H1 (cell line): ENCODE data around the gene PRLH. TPM values are rescaled to one million over a fixed set of nuclear protein-coding genes. Genes with fewer than 3 reads are reported as not detected.
A peak's percentile ranks its signal among the peaks of the same experiment; 100 is the strongest.

Experiments
- CTCF ChIA-PET: fragments of 300-600 bp; sonication (Branson Sonifier 250); formaldehyde crosslinking; loops from one replicate; lab custom pipeline; 2021; ENCODE audit not compliant: partially characterized antibody; lab: Charles Lee
- POLR2A ChIA-PET: fragments of 300-600 bp; sonication (Branson Sonifier 250); formaldehyde crosslinking; loops from one replicate; lab custom pipeline; 2021; ENCODE audit warnings: inconsistent platforms; ENCODE audit not compliant: partially characterized antibody; lab: Charles Lee
- DNase-seq, 2 experiments: peaks; one replicate each; pipeline versions ENCODE4 v3.0.0 to v3.0.0-alpha.2; 2010 to 2022; ENCODE audit warnings: low spot score in 2 of 2, low read depth in 1 of 2, mixed read lengths in 1 of 2
- FAIRE-seq: peaks from 2 replicates; lab custom pipeline; 2011; peaks lifted over from hg19 to GRCh38; lab: Jason Lieb, UNC
- H2AFZ ChIP-seq: 2 replicates; pipeline ENCODE4 v1.8.1; 2012; ENCODE audit warnings: low read length, inconsistent platforms
- H2AK5ac ChIP-seq: 2 replicates; pipeline ENCODE4 v1.6.1; 2013; ENCODE audit warnings: low read depth, low read length
- H2BK120ac ChIP-seq: replicated peaks from 2 replicates; pipeline ENCODE3; 2013; ENCODE audit warnings: low read depth, low read length, inconsistent platforms
- H2BK12ac ChIP-seq: 2 replicates; pipeline ENCODE4 v1.6.1; 2013; ENCODE audit warnings: low read depth, low read length
- H2BK15ac ChIP-seq: 2 replicates; pipeline ENCODE4 v1.6.1; 2013; ENCODE audit warnings: low read length
- H2BK20ac ChIP-seq: 2 replicates; pipeline ENCODE4 v1.6.1; 2013; ENCODE audit warnings: low read length
- H2BK5ac ChIP-seq: 2 replicates; pipeline ENCODE4 v1.6.1; 2013; ENCODE audit warnings: low read depth, low read length
- H3K14ac ChIP-seq: 2 replicates; pipeline ENCODE4 v1.6.1; 2013; ENCODE audit warnings: inconsistent platforms; ENCODE audit not compliant: insufficient read length
- H3K18ac ChIP-seq: 2 replicates; pipeline ENCODE4 v1.6.1; 2013; ENCODE audit warnings: low read length; ENCODE audit errors: extremely low read depth
- H3K23ac ChIP-seq: 2 replicates; pipeline ENCODE4 v1.6.1; 2013; ENCODE audit warnings: inconsistent platforms; ENCODE audit not compliant: insufficient read length
- H3K23me2 ChIP-seq: 2 replicates; pipeline ENCODE4 v1.6.1; 2013; ENCODE audit warnings: low read depth, low read length
- H3K27ac ChIP-seq: 2 replicates; pipeline ENCODE4 v1.6.1; 2011; ENCODE audit warnings: low read depth, low read length, inconsistent platforms
- H3K27me3 ChIP-seq, 4 experiments: replicated peaks in 1 of 4; 1 replicate in 1 of 4; 2 replicates in 3 of 4; pipeline versions ENCODE4 v1.6.1 to v1.8.1; 2011 to 2013; ENCODE audit warnings: low read length in 3 of 4, mild to moderate bottlenecking in 3 of 4, inconsistent platforms in 2 of 4, mixed read lengths in 2 of 4, moderate library complexity in 1 of 4; ENCODE audit not compliant: control insufficient read depth in 3 of 4, insufficient read depth in 3 of 4; ENCODE audit errors: extremely low read depth in 1 of 4
- H3K36me3 ChIP-seq, 4 experiments: 2 replicates each; pipeline versions ENCODE4 v1.6.1 to v1.8.1; 2011 to 2013; ENCODE audit warnings: mild to moderate bottlenecking in 4 of 4, low read length in 3 of 4, moderate library complexity in 2 of 4, control low read depth in 1 of 4, inconsistent platforms in 1 of 4; ENCODE audit not compliant: insufficient read depth in 4 of 4, control insufficient read depth in 2 of 4
- H3K4ac ChIP-seq: replicated peaks from 2 replicates; pipeline ENCODE3; 2013; ENCODE audit warnings: low read length, low read depth, mixed read lengths, inconsistent platforms; ENCODE audit not compliant: insufficient read length
- H3K4me1 ChIP-seq, 4 experiments: replicated peaks in 1 of 4; 1 replicate in 1 of 4; 2 replicates in 3 of 4; pipeline versions ENCODE4 v1.6.1 to v1.8.1; 2011 to 2013; ENCODE audit warnings: low read length in 3 of 4, inconsistent platforms in 2 of 4, mixed read lengths in 1 of 4; ENCODE audit not compliant: insufficient read depth in 4 of 4, control insufficient read depth in 3 of 4
- H3K4me2 ChIP-seq, 2 experiments: 2 replicates each; pipeline versions ENCODE4 v1.6.1 to v1.8.1; 2011 to 2013; ENCODE audit warnings: low read depth in 2 of 2, low read length in 2 of 2, control low read depth in 1 of 2, inconsistent platforms in 1 of 2, mild to moderate bottlenecking in 1 of 2; ENCODE audit not compliant: insufficient read depth in 1 of 2
- H3K4me3 ChIP-seq, 4 experiments: fragments of 200-600, 300-600 bp in 1 of 4; sonication (generic), shearing (Covaris generic), sonication (Bioruptor Twin) in 1 of 4; 2 replicates each; pipeline versions ENCODE4 v1.5.1 to v1.8.1; 2011 to 2016; ENCODE audit warnings: low read length in 4 of 4, low read depth in 3 of 4, control low read depth in 2 of 4, inconsistent platforms in 2 of 4, mild to moderate bottlenecking in 2 of 4, mixed read lengths in 1 of 4, moderate library complexity in 1 of 4; ENCODE audit not compliant: insufficient read depth in 2 of 4; ENCODE audit errors: extremely low read depth in 1 of 4
- H3K56ac ChIP-seq: replicated peaks from 2 replicates; pipeline ENCODE3; 2013; ENCODE audit warnings: low read depth, mild to moderate bottlenecking, mixed read lengths, low read length, inconsistent platforms; ENCODE audit not compliant: insufficient read length
- H3K79me1 ChIP-seq: 2 replicates; pipeline ENCODE4 v1.6.1; 2013; ENCODE audit warnings: low read depth, low read length, control low read depth
- H3K79me2 ChIP-seq, 2 experiments: 2 replicates each; pipeline versions ENCODE4 v1.6.1 to v1.8.1; 2012 to 2013; ENCODE audit warnings: low read length in 2 of 2, mild to moderate bottlenecking in 2 of 2, inconsistent platforms in 1 of 2; ENCODE audit not compliant: insufficient read depth in 2 of 2, control insufficient read depth in 1 of 2
- H3K9ac ChIP-seq, 4 experiments: replicated peaks in 1 of 4; 1 replicate in 1 of 4; 2 replicates in 3 of 4; pipeline versions ENCODE4 v1.6.1 to v1.8.1; 2011 to 2013; ENCODE audit warnings: low read depth in 3 of 4, low read length in 3 of 4, control low read depth in 2 of 4, mild to moderate bottlenecking in 2 of 4, moderate library complexity in 2 of 4, inconsistent platforms in 1 of 4; ENCODE audit errors: extremely low read depth in 1 of 4
- H3K9me3 ChIP-seq, 2 experiments: 2 replicates each; pipeline versions ENCODE4 v1.6.1 to v1.8.1; 2012 to 2013; ENCODE audit warnings: mild to moderate bottlenecking in 2 of 2, moderate library complexity in 2 of 2, control low read depth in 1 of 2, inconsistent platforms in 1 of 2, low read depth in 1 of 2, low read length in 1 of 2, mixed read lengths in 1 of 2; ENCODE audit not compliant: insufficient read depth in 2 of 2
- H4K20me1 ChIP-seq, 2 experiments: replicated peaks in 1 of 2; 2 replicates each; pipeline versions ENCODE3 to v1.8.1; 2011 to 2013; ENCODE audit warnings: inconsistent platforms in 2 of 2, low read length in 2 of 2, mild to moderate bottlenecking in 1 of 2; ENCODE audit not compliant: insufficient read depth in 2 of 2, control insufficient read depth in 1 of 2
- H4K5ac ChIP-seq: 2 replicates; pipeline ENCODE4 v1.6.1; 2013; ENCODE audit warnings: low read length, low read depth, mixed read lengths, inconsistent platforms; ENCODE audit not compliant: insufficient read length
- H4K8ac ChIP-seq: 2 replicates; pipeline ENCODE4 v1.8.0; 2013; ENCODE audit warnings: mild to moderate bottlenecking, moderate library complexity, low read length, inconsistent platforms; ENCODE audit not compliant: insufficient read depth; ENCODE audit errors: extremely low read depth
- H4K91ac ChIP-seq: replicated peaks from 2 replicates; pipeline ENCODE3; 2013; ENCODE audit warnings: low read length, mixed read lengths, inconsistent platforms; ENCODE audit not compliant: insufficient read length
- WGBS, 2 experiments: shearing (Covaris generic) in 1 of 2; methylation state at CpG; one replicate each; pipeline versions ENCODE4 v1.1.6 to v1.1.7; 2013 to 2015; ENCODE audit warnings: low lambda C conversion rate in 2 of 2, mixed read lengths in 2 of 2, inconsistent platforms in 1 of 2, low coverage in 1 of 2, missing lambda C conversion rate in 1 of 2; ENCODE audit not compliant: insufficient replicate concordance in 2 of 2, insufficient coverage in 1 of 2, insufficient read length in 1 of 2; ENCODE audit errors: extremely low coverage in 1 of 2, missing lambda C conversion rate in 1 of 2; 5-methylcytosine and 5-hydroxymethylcytosine counted together
- polyA plus RNA-seq, 7 experiments: library from polyadenylated mRNA; depleted of rRNA in 3 of 7; stranded (reverse) in 5 of 7; unstranded in 2 of 7; fragments of >200 nt in 5 of 7; fragments of 200-250 nt in 2 of 7; gene quantifications; 1 replicate in 5 of 7; 2 replicates in 1 of 7; 4 replicates in 1 of 7; pipeline versions ENCODE4 v1.2.1 to v1.2.3, GENCODE V29; 2011 to 2013; ENCODE audit warnings: missing spikeins in 2 of 7, mixed read lengths in 2 of 7
- total RNA-seq: library from RNA; stranded (reverse); fragmentation: NEBNext Ultra II Directional; extraction: Animal tissue kit (Norgen Biotek cat#: 25700); gene quantifications from 2 replicates; pipeline ENCODE4 v1.2.1, GENCODE V29; 2021

The PRLH gene
- total and polyA plus RNA-seq, 2 of the 8 experiments (the other 6 are each of a cell fraction or from before 2014, with no cell fraction given), result not detected

GRCh38 chr2:237571551-237571950 is 5.2 kb downstream of the PRLH start:
- no peak overlapping the region for H2BK15ac ChIP-seq
- no peak overlapping the region for H3K4ac ChIP-seq
- no peak overlapping the region for H2BK120ac ChIP-seq
- no peak overlapping the region for H3K9ac ChIP-seq
- WGBS, 2 experiments, result 84% methylated on average over 7 of the region's 7 CpGs; no CpG with 5 or more reads in 1 of the 2 experiments
- no peak overlapping the region for H4K5ac ChIP-seq
- no peak overlapping the region for H3K18ac ChIP-seq
- H2BK20ac ChIP-seq, result no peak overlapping the region
- H4K20me1 ChIP-seq, result no peaks in the 10 kb centered on the region
- peak overlapping the region; percentile 15 for H4K91ac ChIP-seq
- no peak overlapping the region for H3K56ac ChIP-seq
- no peaks in the 10 kb centered on the region for H3K27me3 ChIP-seq
- no peak overlapping the region for H3K4me3 ChIP-seq
- no peak for FAIRE-seq
- CTCF ChIA-PET, result interaction anchor here (0.6 to 8.1 kb wide), 67 partner anchors 8 to 537 kb away, joined by 3 to 107 read pairs (median 6); partner anchors contain the start of gene COL6A3
- no peaks in the 10 kb centered on the region for H3K9me3 ChIP-seq
- no peak overlapping the region for H2BK5ac ChIP-seq
- no peaks in the 10 kb centered on the region for H3K79me2 ChIP-seq
- H3K79me1 ChIP-seq, result no peaks in the 10 kb centered on the region
- H3K4me1 ChIP-seq, result peaks cover 0 to 8% (median 4%) of the 10 kb centered on the region in 4 experiments; a peak in 3 of 7 replicates
- peak overlapping the region; percentile 13; the same call in 1 of the 2 replicates for H2BK12ac ChIP-seq
- H3K23me2 ChIP-seq, result no peaks in the 10 kb centered on the region
- peak overlapping the region; percentile 71; the same call in 1 of the 2 replicates for H2AFZ ChIP-seq
- no peak overlapping the region for H2AK5ac ChIP-seq
- no peak overlapping the region for H4K8ac ChIP-seq
- no peak overlapping the region for H3K27ac ChIP-seq
- DNase-seq, result no peak
- H3K14ac ChIP-seq, result no peak overlapping the region
- peaks cover 0 to 3% (median 0%) of the 10 kb centered on the region in 4 experiments; a peak in 1 of 8 replicates for H3K36me3 ChIP-seq
- no peak overlapping the region for H3K23ac ChIP-seq
- no peak overlapping the region for H3K4me2 ChIP-seq
- POLR2A ChIA-PET, result interaction anchor here (0.6 to 3.9 kb wide), 9 partner anchors 12 to 159 kb away, joined by 3 to 27 read pairs (median 4); partner anchors contain the start of gene RAB17
